Panc1 (cell line): ENCODE data around the gene NOXO1. TPM values are rescaled to one million over a fixed set of nuclear protein-coding genes. Genes with fewer than 3 reads are reported as not detected.

Experiments
- ATAC-seq: fragments of 200-7000 bp; cut with Tn5 transposase; 2 replicates; pipeline ENCODE4 v1.9.1; 2020; ENCODE audit warnings: mild to moderate bottlenecking, moderate library complexity
- Bru-seq: library from RNA; stranded (reverse); fragments of 400-500 nt; gene quantifications from one replicate; lab custom pipeline; 2021; lab: Mats Ljungman, UMichigan
- BruChase-seq, 2 experiments: library from RNA; stranded (reverse); fragments of 400-500 nt; gene quantifications; one replicate each; lab custom pipeline; 2021; lab: Mats Ljungman, UMichigan
- BruUV-seq: library from RNA; stranded (reverse); fragments of 400-500 nt; replicated peaks from 2 replicates; lab custom pipeline; 2021; lab: Mats Ljungman, UMichigan
- CTCF ChIA-PET: fragments of 300-600 bp; sonication (Branson Sonifier 250); formaldehyde crosslinking; loops from one replicate; lab custom pipeline; 2022; ENCODE audit warnings: antibody characterized with exemption; lab: Charles Lee
- POLR2A ChIA-PET: fragments of 300-600 bp; sonication (Branson Sonifier 250); formaldehyde crosslinking; loops from one replicate; lab custom pipeline; 2022; ENCODE audit warnings: antibody characterized with exemption; lab: Charles Lee
- DNase-seq: peaks from one replicate; pipeline ENCODE4 v3.0.0-alpha.2; 2010; ENCODE audit warnings: low read depth, low spot score
- H3K27ac ChIP-seq: 2 replicates; pipeline ENCODE4 v1.5.1; 2011; ENCODE audit warnings: mild to moderate bottlenecking, low read length, inconsistent platforms
- H3K27me3 ChIP-seq: fragments of 200-500 bp; sonication (Bioruptor generic); 2 replicates; pipeline ENCODE4 v1.6.0; 2014; ENCODE audit warnings: low read length, inconsistent platforms; ENCODE audit not compliant: control insufficient read depth, insufficient read depth
- H3K36me3 ChIP-seq: fragments of 200-500 bp; sonication (Bioruptor generic); 2 replicates; pipeline ENCODE4 v1.5.1; 2014; ENCODE audit warnings: inconsistent platforms, mild to moderate bottlenecking, low read length, moderate library complexity; ENCODE audit not compliant: control insufficient read depth, insufficient read depth
- H3K4me1 ChIP-seq: 2 replicates; pipeline ENCODE4 v1.5.1; 2011; ENCODE audit warnings: inconsistent platforms, mild to moderate bottlenecking, low read length, moderate library complexity; ENCODE audit not compliant: control insufficient read depth, insufficient read depth
- H3K4me3 ChIP-seq, 2 experiments: 2 replicates each; pipeline ENCODE4 v1.5.1; 2011 to 2012; ENCODE audit warnings: low read depth in 2 of 2, low read length in 2 of 2, mild to moderate bottlenecking in 2 of 2, inconsistent platforms in 1 of 2, moderate library complexity in 1 of 2
- H3K9me3 ChIP-seq: fragments of 200-500 bp; sonication (Bioruptor generic); 2 replicates; pipeline ENCODE4 v1.5.1; 2014; ENCODE audit warnings: low read depth, mild to moderate bottlenecking, inconsistent platforms, low read length, moderate library complexity; ENCODE audit not compliant: control insufficient read depth, insufficient read depth
- POLR2AphosphoS5 ChIP-seq: IDR thresholded peaks from 2 replicates; pipeline ENCODE4 v1.6.1; 2012; ENCODE audit warnings: mild to moderate bottlenecking, low read depth, low read length, moderate library complexity
- SIN3A ChIP-seq: IDR thresholded peaks from 2 replicates; pipeline ENCODE4 v1.6.1; 2012; ENCODE audit warnings: low read depth, mild to moderate bottlenecking, low read length, moderate library complexity, borderline replicate concordance; ENCODE audit not compliant: insufficient read depth
- TCF7L2 ChIP-seq: IDR thresholded peaks from 2 replicates; pipeline ENCODE4 v1.6.1; 2011; ENCODE audit warnings: mild to moderate bottlenecking, low read depth, low read length, inconsistent platforms
- in situ Hi-C: cut with HindIII; loops from 2 replicates; pipeline ENCODE4 v1.10.0; 2016; ENCODE audit warnings: low sequenced_read_pairs, low pct_unique_long_range_greater_than_20kb
- intact Hi-C: fragments of 100-400 bp; cut with micrococcal nuclease; formaldehyde crosslinking; loops from one replicate; pipeline ENCODE4 v1.10.0; 2022; ENCODE audit not compliant: unreplicated experiment
- long read RNA-seq: library from polyadenylated mRNA; unstranded; transcript quantifications from one replicate; pipeline ENCODE4 v2.0.0, GENCODE V29; 2021; ENCODE audit not compliant: unreplicated experiment
- polyA plus RNA-seq: library from polyadenylated mRNA; unstranded; fragments of >200 nt; gene quantifications from one replicate; pipeline ENCODE4 v1.2.1, GENCODE V29; 2012; ENCODE audit warnings: missing spikeins; ENCODE audit not compliant: insufficient read length
- total RNA-seq: library from RNA; stranded (reverse); gene quantifications from one replicate; pipeline ENCODE4 v1.2.1, GENCODE V29; 2021; ENCODE audit not compliant: unreplicated experiment
- TF ChIP-seq, protein P1 (sequence below), 2 experiments: IDR thresholded peaks; 2 replicates each; pipeline ENCODE4 v1.6.1; 2011 to 2012; ENCODE audit warnings: low read depth in 2 of 2, control low read depth in 1 of 2, low read length in 1 of 2, mild to moderate bottlenecking in 1 of 2, moderate library complexity in 1 of 2; ENCODE audit not compliant: insufficient read depth in 1 of 2
- TF ChIP-seq, protein P2 (sequence below): fragments of 450-650 bp; IDR thresholded peaks from 2 replicates; pipeline ENCODE4 v1.5.1; 2017; ENCODE audit warnings: mild to moderate bottlenecking

NOXO1 gene, protein sequence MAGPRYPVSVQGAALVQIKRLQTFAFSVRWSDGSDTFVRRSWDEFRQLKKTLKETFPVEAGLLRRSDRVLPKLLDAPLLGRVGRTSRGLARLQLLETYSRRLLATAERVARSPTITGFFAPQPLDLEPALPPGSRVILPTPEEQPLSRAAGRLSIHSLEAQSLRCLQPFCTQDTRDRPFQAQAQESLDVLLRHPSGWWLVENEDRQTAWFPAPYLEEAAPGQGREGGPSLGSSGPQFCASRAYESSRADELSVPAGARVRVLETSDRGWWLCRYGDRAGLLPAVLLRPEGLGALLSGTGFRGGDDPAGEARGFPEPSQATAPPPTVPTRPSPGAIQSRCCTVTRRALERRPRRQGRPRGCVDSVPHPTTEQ
- total RNA-seq (4.0 TPM), Bru-seq, nascent RNA (percentile 24 among the genes with signal in this experiment), BruChase-seq, experiment 1, labeled RNA remaining after a 2-hour chase (percentile 32 among the genes with signal in this experiment), BruChase-seq, experiment 2, labeled RNA remaining after a 6-hour chase (percentile 27 among the genes with signal in this experiment)
- polyA plus RNA-seq: 2.3 TPM
- long read RNA-seq, partial matches to known transcripts: 0 of 3 reads
- long read RNA-seq, other reads (novel, unspliced or antisense): 3 of 3 reads

DNA sequence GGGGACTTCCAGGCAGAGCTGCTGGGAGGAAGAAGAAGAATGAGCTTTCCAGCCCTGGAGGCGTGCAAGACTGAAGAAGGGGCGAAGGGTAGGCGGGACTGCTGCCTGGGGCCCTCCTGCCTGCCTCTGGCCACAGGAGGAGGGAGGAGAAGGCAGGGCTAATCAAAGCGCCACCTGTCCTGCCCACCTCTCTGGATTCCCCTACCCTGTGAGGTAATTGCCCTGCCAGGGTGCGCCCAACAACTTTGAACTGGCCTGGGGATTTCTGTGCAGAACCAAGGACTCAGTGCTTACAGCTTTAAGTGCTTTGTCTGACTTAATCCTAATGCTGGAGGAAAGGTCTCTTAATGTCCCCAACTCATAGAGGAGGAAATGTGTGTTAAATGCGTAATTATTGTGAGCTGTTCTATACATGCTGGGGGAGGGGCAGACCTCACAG lies at the start of gene NOXO1:
NOXO1 (minus strand) TSS at position 72 of the 439 bp plus-strand sequence. CDS start 290 bp downstream, outside the sequence.
- intact Hi-C loops: no loop called here
- no peak for ATAC-seq
- H3K27me3 ChIP-seq: no peaks in the 10 kb centered on the region
- DNase-seq: no peak
- H3K4me3 ChIP-seq: no peak within 1 kb of the TSS
- H3K36me3 ChIP-seq: peaks cover 9% of the 10 kb centered on the region; the same call in 1 of the 2 replicates
- BruUV-seq: no TSS peak
- in situ Hi-C loops: no loop called here
- CTCF ChIA-PET: interaction anchor here (0.6 kb wide), 1 partner anchor 158 kb away, joined by 13 read pairs; no protein-coding TSS in a partner anchor
- peaks cover 46% of the 10 kb centered on the region for H3K4me1 ChIP-seq
- no peaks in the 10 kb centered on the region for H3K9me3 ChIP-seq
- POLR2A ChIA-PET: interaction anchor here (1.2 kb wide), 1 partner anchor 17 kb away, joined by 5 read pairs; the partner anchor contains the start of gene RPS2
- H3K27ac ChIP-seq: peak within 1 kb of the TSS; percentile 62
- TF ChIP-seq POLR2AphosphoS5: no peak
- no peak for TF ChIP-seq TCF7L2
- TF ChIP-seq, protein P1, sequence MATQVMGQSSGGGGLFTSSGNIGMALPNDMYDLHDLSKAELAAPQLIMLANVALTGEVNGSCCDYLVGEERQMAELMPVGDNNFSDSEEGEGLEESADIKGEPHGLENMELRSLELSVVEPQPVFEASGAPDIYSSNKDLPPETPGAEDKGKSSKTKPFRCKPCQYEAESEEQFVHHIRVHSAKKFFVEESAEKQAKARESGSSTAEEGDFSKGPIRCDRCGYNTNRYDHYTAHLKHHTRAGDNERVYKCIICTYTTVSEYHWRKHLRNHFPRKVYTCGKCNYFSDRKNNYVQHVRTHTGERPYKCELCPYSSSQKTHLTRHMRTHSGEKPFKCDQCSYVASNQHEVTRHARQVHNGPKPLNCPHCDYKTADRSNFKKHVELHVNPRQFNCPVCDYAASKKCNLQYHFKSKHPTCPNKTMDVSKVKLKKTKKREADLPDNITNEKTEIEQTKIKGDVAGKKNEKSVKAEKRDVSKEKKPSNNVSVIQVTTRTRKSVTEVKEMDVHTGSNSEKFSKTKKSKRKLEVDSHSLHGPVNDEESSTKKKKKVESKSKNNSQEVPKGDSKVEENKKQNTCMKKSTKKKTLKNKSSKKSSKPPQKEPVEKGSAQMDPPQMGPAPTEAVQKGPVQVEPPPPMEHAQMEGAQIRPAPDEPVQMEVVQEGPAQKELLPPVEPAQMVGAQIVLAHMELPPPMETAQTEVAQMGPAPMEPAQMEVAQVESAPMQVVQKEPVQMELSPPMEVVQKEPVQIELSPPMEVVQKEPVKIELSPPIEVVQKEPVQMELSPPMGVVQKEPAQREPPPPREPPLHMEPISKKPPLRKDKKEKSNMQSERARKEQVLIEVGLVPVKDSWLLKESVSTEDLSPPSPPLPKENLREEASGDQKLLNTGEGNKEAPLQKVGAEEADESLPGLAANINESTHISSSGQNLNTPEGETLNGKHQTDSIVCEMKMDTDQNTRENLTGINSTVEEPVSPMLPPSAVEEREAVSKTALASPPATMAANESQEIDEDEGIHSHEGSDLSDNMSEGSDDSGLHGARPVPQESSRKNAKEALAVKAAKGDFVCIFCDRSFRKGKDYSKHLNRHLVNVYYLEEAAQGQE (IDR thresholded peaks at IDR 0.05; ENCODE audit: insufficient read depth in 1 of 2, low read depth in 2 of 2, low read length in 1 of 2): no peak
- TF ChIP-seq, protein P2, sequence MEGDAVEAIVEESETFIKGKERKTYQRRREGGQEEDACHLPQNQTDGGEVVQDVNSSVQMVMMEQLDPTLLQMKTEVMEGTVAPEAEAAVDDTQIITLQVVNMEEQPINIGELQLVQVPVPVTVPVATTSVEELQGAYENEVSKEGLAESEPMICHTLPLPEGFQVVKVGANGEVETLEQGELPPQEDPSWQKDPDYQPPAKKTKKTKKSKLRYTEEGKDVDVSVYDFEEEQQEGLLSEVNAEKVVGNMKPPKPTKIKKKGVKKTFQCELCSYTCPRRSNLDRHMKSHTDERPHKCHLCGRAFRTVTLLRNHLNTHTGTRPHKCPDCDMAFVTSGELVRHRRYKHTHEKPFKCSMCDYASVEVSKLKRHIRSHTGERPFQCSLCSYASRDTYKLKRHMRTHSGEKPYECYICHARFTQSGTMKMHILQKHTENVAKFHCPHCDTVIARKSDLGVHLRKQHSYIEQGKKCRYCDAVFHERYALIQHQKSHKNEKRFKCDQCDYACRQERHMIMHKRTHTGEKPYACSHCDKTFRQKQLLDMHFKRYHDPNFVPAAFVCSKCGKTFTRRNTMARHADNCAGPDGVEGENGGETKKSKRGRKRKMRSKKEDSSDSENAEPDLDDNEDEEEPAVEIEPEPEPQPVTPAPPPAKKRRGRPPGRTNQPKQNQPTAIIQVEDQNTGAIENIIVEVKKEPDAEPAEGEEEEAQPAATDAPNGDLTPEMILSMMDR: no peak
- no peak for TF ChIP-seq SIN3A

DNA sequence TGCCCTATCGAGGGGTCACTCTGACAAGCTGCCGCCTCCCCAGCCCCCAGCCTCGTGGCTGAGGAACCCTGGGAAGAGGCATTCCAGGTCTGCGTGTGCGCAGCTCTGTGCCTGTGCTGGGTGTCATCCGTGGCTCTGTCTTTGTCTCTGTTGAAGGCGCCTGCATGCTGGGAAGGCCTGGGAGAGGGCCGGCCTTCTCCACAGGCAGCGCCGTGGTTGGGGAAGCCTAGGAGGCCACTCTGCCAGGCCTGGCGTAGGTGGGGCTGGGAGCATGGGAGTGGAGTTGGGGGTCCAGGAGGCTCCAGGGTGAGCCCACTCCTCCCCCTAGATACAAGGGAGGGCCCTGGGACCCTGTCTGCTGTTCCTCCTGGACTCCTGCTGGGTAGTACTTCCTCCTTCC lies 48.8 kb upstream of the NOXO1 start:
- peak overlapping the region; percentile 95 for H3K27ac ChIP-seq
- ChIA-PET CTCF (no interaction called here), POLR2A (no interaction called here)
- no TSS peak for BruUV-seq
- intact Hi-C loops: no loop called here
- TF ChIP-seq, protein P1 (IDR thresholded peaks at IDR 0.05; ENCODE audit: insufficient read depth in 1 of 2, low read depth in 2 of 2, low read length in 1 of 2): no peak
- TF ChIP-seq POLR2AphosphoS5: no peak
- no peak for TF ChIP-seq SIN3A
- TF ChIP-seq TCF7L2: no peak
- TF ChIP-seq, protein P2: no peak
- H3K27me3 ChIP-seq: no peaks in the 10 kb centered on the region
- H3K9me3 ChIP-seq: no peaks in the 10 kb centered on the region
- H3K4me1 ChIP-seq: peaks cover 75% of the 10 kb centered on the region
- no peak overlapping the region for H3K4me3 ChIP-seq
- in situ Hi-C loops: no loop called here
- no peaks in the 10 kb centered on the region for H3K36me3 ChIP-seq
- DNase-seq: no peak
- no peak for ATAC-seq
